HepG2 (cell line): ENCODE results near the gene PSMA7. TPM values are rescaled to one million over a fixed set of nuclear protein-coding genes. Genes with fewer than 3 reads are reported as not detected.
A peak's percentile ranks its signal among the peaks of the same experiment; 100 is the strongest.

Experiments used
- ARID5B ChIP-seq: IDR thresholded peaks from 2 replicates; pipeline ENCODE4 v1.4.0; 2020; ENCODE audit warnings: mild to moderate bottlenecking, missing genetic modification reagents
- IKZF5 ChIP-seq: IDR thresholded peaks from 2 replicates; pipeline ENCODE4 v1.6.1; 2018; ENCODE audit warnings: missing genetic modification reagents, mild to moderate bottlenecking, missing compliant biosample characterization
- MAX ChIP-seq: IDR thresholded peaks from 2 replicates; pipeline ENCODE4 v1.6.1; 2012; ENCODE audit warnings: inconsistent platforms
- PBX2 ChIP-seq: IDR thresholded peaks from 2 replicates; pipeline ENCODE4 v1.6.1; 2016; ENCODE audit warnings: control low read depth
- RBFOX2 ChIP-seq: fragments of 200-400 bp; formaldehyde crosslinking; IDR thresholded peaks from 2 replicates; pipeline ENCODE4 v1.6.1; 2017; ENCODE audit warnings: low read depth, mild to moderate bottlenecking, low read length
- RFXAP ChIP-seq: sonication (generic); formaldehyde crosslinking; IDR thresholded peaks from 2 replicates; pipeline ENCODE4 v1.4.0; 2020; ENCODE audit warnings: missing genetic modification reagents, borderline replicate concordance
- ZBTB40 ChIP-seq, 2 experiments: fragments of 450-650 bp in 1 of 2; sonication (generic) in 1 of 2; formaldehyde crosslinking in 1 of 2; IDR thresholded peaks; 2 replicates each; pipeline versions ENCODE4 v1.6.1 to v1.8.0; 2016 to 2022; ENCODE audit warnings: antibody characterized with exemption in 1 of 2, mild to moderate bottlenecking in 1 of 2, missing genetic modification reagents in 1 of 2
- ZNF501 ChIP-seq: sonication (generic); formaldehyde crosslinking; IDR thresholded peaks from 2 replicates; pipeline ENCODE4 v1.5.1; 2020; ENCODE audit warnings: mild to moderate bottlenecking, moderate library complexity, missing genetic modification reagents
- ZNF513 ChIP-seq: sonication (generic); formaldehyde crosslinking; conservative IDR thresholded peaks from 2 replicates; pipeline ENCODE4 v1.5.0; 2020; ENCODE audit warnings: missing genetic modification reagents
- polyA plus RNA-seq, 8 experiments: library from polyadenylated mRNA; depleted of rRNA in 3 of 8; stranded (reverse) in 7 of 8; unstranded in 1 of 8; fragments of >200 nt; fragmentation: Illumina TruSeq in 4 of 8; extraction: Trizol in 4 of 8; gene quantifications; 2 replicates each; pipeline versions ENCODE4 v1.2.1 to v1.2.3, GENCODE V29; 2011 to 2016; ENCODE audit warnings: low read depth in 4 of 8, missing spikeins in 1 of 8, mixed read lengths in 1 of 8; ENCODE audit not compliant: insufficient read depth in 1 of 8
- total RNA-seq, 5 experiments: library from RNA; depleted of rRNA; stranded (reverse); fragments of >200 nt; fragmentation: Illumina TruSeq; extraction: Trizol; gene quantifications; 2 replicates each; pipeline ENCODE4 v1.2.3, GENCODE V29; 2016; ENCODE audit warnings: low read depth in 1 of 5

Gene PSMA7
- total and polyA plus RNA-seq, 2 of the 13 experiments (the other 11 are each of a cell fraction or from before 2014, with no cell fraction given) = 531 to 631 TPM

GRCh38 chr20:62121776-62122653 is 21.2 kb downstream of the PSMA7 start, which contains the start of gene LSM14B (continued):
- TF ChIP-seq ARID5B (CRISPR knock-in tag) (no peak), ZNF501 (CRISPR knock-in tag) (no peak), ZBTB40 (IDR thresholded peaks at IDR 0.05) (no peak), ZBTB40 (CRISPR knock-in tag; IDR thresholded peaks at IDR 0.05) (0 out of 2 replicates have a peak, but pooled peaks have one; percentile 34), RBFOX2 (peak; percentile 65), PBX2 (CRISPR knock-in tag) (no peak), RFXAP (CRISPR knock-in tag) (no peak), MAX (peak; percentile 96), IKZF5 (CRISPR knock-in tag) (peak; percentile 22; the same call in 1 of the 2 replicates), ZNF513 (no peak)
